Effector memory CD4-positive, alpha-beta T cell (primary cell): Measurements from ENCODE around the gene RBP3.

ENCODE experiments used
- DNase-seq, 3 donors: peaks; one replicate each; pipeline ENCODE4 v3.0.0-alpha.2; 2020
- H3K27ac ChIP-seq: 2 replicates; pipeline ENCODE4 v1.7.0; 2013; ENCODE audit warnings: mild to moderate bottlenecking, low read length, moderate library complexity; ENCODE audit not compliant: insufficient read depth, poor library complexity, severe bottlenecking
- H3K27me3 ChIP-seq: replicated peaks from 2 replicates; pipeline ENCODE4 v1.7.0; 2013; ENCODE audit warnings: mild to moderate bottlenecking, low read length; ENCODE audit not compliant: insufficient read depth, control insufficient read depth, poor library complexity, severe bottlenecking
- H3K36me3 ChIP-seq: 2 replicates; pipeline ENCODE4 v1.7.0; 2013; ENCODE audit warnings: mild to moderate bottlenecking, low read length, moderate library complexity; ENCODE audit not compliant: control insufficient read depth, insufficient read depth
- H3K4me1 ChIP-seq: 2 replicates; pipeline ENCODE4 v1.7.0; 2013; ENCODE audit warnings: low read length, mild to moderate bottlenecking; ENCODE audit not compliant: control insufficient read depth, insufficient read depth, poor library complexity, severe bottlenecking
- H3K4me3 ChIP-seq: 2 replicates; pipeline ENCODE4 v1.7.0; 2013; ENCODE audit warnings: low read length, low read depth, mild to moderate bottlenecking; ENCODE audit not compliant: insufficient read depth, poor library complexity, severe bottlenecking
- H3K9me3 ChIP-seq: 2 replicates; pipeline ENCODE4 v1.7.0; 2013; ENCODE audit warnings: mild to moderate bottlenecking, low read length, moderate library complexity; ENCODE audit not compliant: control insufficient read depth

The RBP3 gene

DNA sequence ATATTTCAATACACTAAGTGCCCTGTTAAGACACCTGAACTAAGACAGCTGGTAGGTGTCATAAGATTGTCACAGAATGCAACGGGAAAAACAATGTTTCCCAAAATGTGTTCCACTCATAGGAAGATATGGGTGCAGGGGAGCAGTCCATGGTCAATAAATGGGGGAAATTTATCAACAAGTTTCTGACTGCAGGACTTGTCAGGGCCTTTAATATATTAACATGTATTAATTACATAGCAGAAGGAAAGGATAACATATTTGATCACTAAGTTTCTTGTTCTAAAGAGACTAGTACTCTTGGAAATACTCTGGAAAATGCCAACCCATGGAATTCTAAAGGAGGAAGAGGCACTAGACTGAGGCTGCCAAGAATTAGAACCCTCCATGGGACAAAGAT is 6.7 kb downstream of the RBP3 start:
- Histone ChIP-seq H3K27me3 (no peaks in the 10 kb centered on the region), H3K9me3 (no peaks in the 10 kb centered on the region), H3K36me3 (no peaks in the 10 kb centered on the region), H3K27ac (no peak overlapping the region), H3K4me3 (no peak overlapping the region), H3K4me1 (no peaks in the 10 kb centered on the region)
- DNase-seq, result no peak

GRCh38 chr10:47356708-47357107 is 8.5 kb downstream of the RBP3 start:
- no peaks in the 10 kb centered on the region for H3K27me3 ChIP-seq
- no peaks in the 10 kb centered on the region for H3K36me3 ChIP-seq
- no peak overlapping the region for H3K4me3 ChIP-seq
- no peak for DNase-seq
- no peaks in the 10 kb centered on the region for H3K9me3 ChIP-seq
- no peaks in the 10 kb centered on the region for H3K4me1 ChIP-seq
- H3K27ac ChIP-seq, result no peak overlapping the region

GRCh38 chr10:47357131-47357582 is 9.0 kb downstream of the RBP3 start:
- H3K9me3 ChIP-seq, result no peaks in the 10 kb centered on the region
- no peak for DNase-seq
- H3K27ac ChIP-seq, result no peak overlapping the region
- no peaks in the 10 kb centered on the region for H3K36me3 ChIP-seq
- no peaks in the 10 kb centered on the region for H3K27me3 ChIP-seq
- no peak overlapping the region for H3K4me3 ChIP-seq
- no peaks in the 10 kb centered on the region for H3K4me1 ChIP-seq

DNA sequence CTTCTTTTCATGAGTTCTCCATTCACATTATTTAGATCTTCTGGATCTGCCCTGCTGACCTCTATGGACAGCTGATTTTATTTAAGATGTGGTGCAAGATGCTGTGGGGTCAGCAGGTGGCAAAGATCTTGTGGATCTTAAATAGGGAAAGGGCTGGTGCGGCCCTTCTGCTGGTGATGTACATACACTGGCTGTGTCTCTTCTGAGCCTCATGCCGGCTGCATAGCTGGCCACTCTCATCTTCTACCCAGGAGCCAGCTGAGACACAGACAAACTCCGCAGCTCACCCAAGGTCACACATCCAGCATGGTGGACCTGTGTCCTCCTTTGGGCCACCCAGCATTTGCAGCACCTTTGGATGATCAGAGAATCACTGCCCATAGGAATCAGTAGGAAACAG is 9.7 kb downstream of the RBP3 start:
- Histone ChIP-seq H3K4me1 (no peaks in the 10 kb centered on the region), H3K9me3 (no peaks in the 10 kb centered on the region), H3K36me3 (no peaks in the 10 kb centered on the region), H3K27ac (no peak overlapping the region), H3K4me3 (no peak overlapping the region), H3K27me3 (no peaks in the 10 kb centered on the region)
- no peak for DNase-seq

DNA sequence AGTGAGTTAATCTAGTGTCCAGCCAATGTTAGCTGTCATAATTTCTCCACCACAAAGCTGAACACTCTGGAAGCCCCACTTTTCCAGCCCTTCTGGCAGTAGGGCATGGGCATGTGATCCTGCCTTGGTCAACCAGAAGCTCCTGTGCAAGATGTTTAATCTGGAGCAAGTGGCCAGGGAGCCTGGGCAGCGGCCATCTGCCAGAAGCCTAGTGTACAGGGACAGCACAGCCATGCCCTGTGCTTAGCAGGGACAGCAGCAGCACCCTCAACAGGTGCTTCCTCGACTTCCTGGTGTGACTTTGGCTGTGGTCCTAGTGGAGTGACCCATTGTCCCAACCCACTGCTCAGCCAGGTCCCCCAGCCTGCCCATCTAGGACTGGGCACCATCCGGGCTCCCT is 10.3 kb downstream of the RBP3 start:
- Histone ChIP-seq H3K9me3 (no peaks in the 10 kb centered on the region), H3K27ac (no peak overlapping the region), H3K27me3 (no peaks in the 10 kb centered on the region), H3K36me3 (no peaks in the 10 kb centered on the region), H3K4me1 (no peaks in the 10 kb centered on the region), H3K4me3 (no peak overlapping the region)
- DNase-seq, result no peak

DNA sequence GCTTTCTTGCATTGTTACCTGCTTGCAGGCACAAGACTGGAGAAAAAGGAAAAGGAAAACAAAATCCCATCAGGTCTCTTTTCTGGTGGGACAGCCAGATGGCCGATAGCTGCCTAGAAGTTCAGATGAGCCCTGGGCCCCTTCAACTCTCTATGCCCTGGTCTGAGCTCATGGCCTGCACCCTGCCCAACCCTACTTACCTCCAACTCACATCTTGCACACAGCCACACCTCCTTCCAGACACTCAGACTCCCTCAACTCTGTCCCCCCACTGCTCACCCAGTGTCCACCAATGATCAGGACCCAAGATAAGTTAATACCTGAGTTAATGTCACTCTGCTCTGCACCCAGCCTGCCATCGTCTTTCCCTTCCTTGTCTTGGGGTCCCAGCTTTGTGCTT is 10.9 kb downstream of the RBP3 start:
- Histone ChIP-seq H3K36me3 (no peaks in the 10 kb centered on the region), H3K9me3 (no peaks in the 10 kb centered on the region), H3K4me1 (no peaks in the 10 kb centered on the region), H3K27ac (no peak overlapping the region), H3K4me3 (no peak overlapping the region), H3K27me3 (no peaks in the 10 kb centered on the region)
- DNase-seq, result no peak

DNA sequence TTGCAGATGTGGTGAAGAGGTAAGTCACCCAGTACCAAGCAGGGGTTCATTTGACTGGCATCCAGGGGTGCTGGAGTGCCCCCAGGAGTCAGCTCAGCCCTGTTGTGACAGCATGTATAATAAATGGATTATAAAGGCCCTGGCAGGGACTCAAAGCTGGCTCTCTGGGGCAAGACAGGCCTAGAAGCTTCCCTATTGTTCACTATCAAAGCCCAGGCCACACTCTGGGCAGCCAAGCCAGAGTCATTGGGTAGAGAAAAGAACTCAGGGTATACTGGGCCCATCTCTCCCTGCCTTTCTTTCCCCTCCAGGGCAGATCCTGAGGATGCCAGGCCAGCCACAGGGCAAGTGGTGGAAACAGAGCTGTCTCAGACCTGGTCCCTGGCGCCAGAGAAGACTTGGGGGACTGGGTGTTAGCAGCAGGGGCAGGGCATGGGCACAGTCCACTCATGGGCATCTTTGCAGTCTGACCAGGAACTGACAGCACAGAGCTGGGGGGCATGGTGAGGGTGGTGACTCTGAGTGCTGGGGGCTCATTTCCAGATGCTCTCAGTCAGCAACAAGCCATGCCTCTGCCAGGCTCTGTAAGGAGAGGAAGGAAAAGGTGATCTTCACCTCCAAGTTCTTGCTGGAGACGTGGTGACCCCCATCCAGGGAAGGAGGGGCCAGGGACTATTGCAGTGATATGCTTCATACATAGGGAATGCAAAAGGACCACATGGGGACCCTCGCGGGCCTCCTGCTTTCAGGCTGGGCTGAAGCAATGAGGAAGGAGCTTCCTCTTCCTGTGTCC is 11.7 kb downstream of the RBP3 start:
- H3K4me3 ChIP-seq, result no peak overlapping the region
- no peaks in the 10 kb centered on the region for H3K27me3 ChIP-seq
- H3K9me3 ChIP-seq, result no peaks in the 10 kb centered on the region
- DNase-seq, result no peak
- H3K36me3 ChIP-seq, result no peaks in the 10 kb centered on the region
- no peaks in the 10 kb centered on the region for H3K4me1 ChIP-seq
- no peak overlapping the region for H3K27ac ChIP-seq

DNA sequence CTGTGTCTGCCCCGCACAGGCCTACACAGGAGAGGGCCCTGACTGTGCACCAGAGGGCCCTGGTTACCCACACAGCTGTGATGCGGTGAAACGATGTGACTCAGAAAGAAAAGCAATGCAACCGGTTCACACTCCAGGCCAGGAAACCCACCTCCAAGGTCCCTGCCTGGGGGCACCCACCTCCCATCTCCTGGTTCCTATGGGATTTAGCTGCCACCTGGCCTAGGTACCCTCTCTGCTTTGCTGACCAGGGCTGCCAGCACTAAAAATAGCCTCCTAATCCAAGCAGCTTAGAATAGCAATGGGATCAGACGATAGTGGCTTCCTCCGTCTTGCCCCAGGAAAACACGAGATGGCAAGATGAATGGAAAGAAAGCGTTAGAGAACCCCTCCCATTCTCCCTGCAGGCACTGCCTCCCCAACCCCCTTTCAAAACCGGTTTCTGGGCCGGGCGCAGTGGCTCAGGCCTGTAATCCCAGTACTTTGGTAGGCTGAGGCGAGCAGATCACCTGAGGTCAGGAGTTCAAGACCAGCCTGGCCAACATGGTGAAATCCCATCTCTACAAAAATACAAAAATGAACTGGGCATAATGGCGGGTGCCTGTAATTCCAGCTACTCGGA is 12.4 kb downstream of the RBP3 start:
- no peaks in the 10 kb centered on the region for H3K27me3 ChIP-seq
- no peak for DNase-seq
- H3K9me3 ChIP-seq, result no peaks in the 10 kb centered on the region
- H3K4me3 ChIP-seq, result no peak overlapping the region
- no peak overlapping the region for H3K27ac ChIP-seq
- H3K36me3 ChIP-seq, result no peaks in the 10 kb centered on the region
- no peaks in the 10 kb centered on the region for H3K4me1 ChIP-seq

DNA sequence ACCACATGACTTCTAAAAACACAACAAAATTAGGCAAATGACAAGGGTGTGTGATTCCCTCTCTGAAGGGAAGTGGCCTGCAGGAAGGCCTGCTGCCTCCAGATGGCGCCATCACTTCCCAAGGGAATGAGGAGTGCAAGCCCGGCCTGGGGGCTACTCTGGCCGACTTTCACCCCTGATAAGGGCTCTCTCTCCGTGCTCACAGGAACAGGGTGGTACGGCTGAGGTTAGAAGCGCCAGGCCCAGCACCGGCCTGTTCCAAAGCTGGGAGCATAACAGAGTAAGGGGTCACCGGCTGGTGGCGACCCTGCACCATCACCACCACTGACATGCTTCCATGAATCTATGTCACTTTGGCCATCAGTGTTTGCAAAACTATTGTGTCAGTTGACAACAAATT is 13.1 kb downstream of the RBP3 start:
- Histone ChIP-seq H3K4me1 (no peaks in the 10 kb centered on the region), H3K27me3 (no peaks in the 10 kb centered on the region), H3K9me3 (no peaks in the 10 kb centered on the region), H3K36me3 (no peaks in the 10 kb centered on the region), H3K4me3 (no peak overlapping the region), H3K27ac (no peak overlapping the region)
- no peak for DNase-seq

GRCh38 chr10:47362199-47362598 is 14.0 kb downstream of the RBP3 start:
- no peak for DNase-seq
- Histone ChIP-seq H3K27me3 (no peaks in the 10 kb centered on the region), H3K27ac (no peak overlapping the region), H3K4me1 (no peaks in the 10 kb centered on the region), H3K9me3 (no peaks in the 10 kb centered on the region), H3K4me3 (no peak overlapping the region), H3K36me3 (no peaks in the 10 kb centered on the region)
